IgD-negative memory B cell (primary cell): ENCODE results near the gene WDR55. TPM values are rescaled to one million over a fixed set of nuclear protein-coding genes. Genes with fewer than 3 reads are reported as not detected.
A peak's percentile ranks its signal among the peaks of the same experiment; 100 is the strongest.
"Not testable (repeated sequence)": the region's sequence is repeated elsewhere in the genome, so short reads cannot be mapped to it uniquely, and the experiment has no call there.

Experiments used
- H3K27ac Mint-ChIP-seq, 3 donors: one replicate each; pipeline ENCODE4 v1.8.0; 2020 to 2022; ENCODE audit warnings: mild to moderate bottlenecking in 3 of 3, mixed read lengths in 3 of 3, moderate library complexity in 1 of 3
- H3K27me3 Mint-ChIP-seq: one replicate; pipeline ENCODE4 v1.8.0; 2021; ENCODE audit warnings: mixed read lengths
- H3K36me3 Mint-ChIP-seq: one replicate; pipeline ENCODE4 v1.8.0; 2020; ENCODE audit warnings: mild to moderate bottlenecking, mixed read lengths
- H3K4me1 Mint-ChIP-seq, 3 donors: one replicate each; pipeline ENCODE4 v1.8.0; 2020 to 2022; ENCODE audit warnings: mixed read lengths in 3 of 3, mild to moderate bottlenecking in 1 of 3
- H3K4me3 Mint-ChIP-seq, 4 donors: one replicate each; pipeline ENCODE4 v1.8.0; 2020 to 2022; ENCODE audit warnings: mild to moderate bottlenecking in 4 of 4, mixed read lengths in 4 of 4, moderate library complexity in 3 of 4
- H3K9me3 Mint-ChIP-seq, 3 donors: one replicate each; pipeline ENCODE4 v1.8.0; 2020 to 2021; ENCODE audit warnings: mixed read lengths in 3 of 3, mild to moderate bottlenecking in 1 of 3
- polyA plus RNA-seq: library from polyadenylated mRNA; unstranded; fragments of 300-500 nt; fragmentation: Illumina TruSeq; gene quantifications from one replicate; pipeline ENCODE4 v1.2.3, GENCODE V29; 2021

WDR55 gene, protein sequence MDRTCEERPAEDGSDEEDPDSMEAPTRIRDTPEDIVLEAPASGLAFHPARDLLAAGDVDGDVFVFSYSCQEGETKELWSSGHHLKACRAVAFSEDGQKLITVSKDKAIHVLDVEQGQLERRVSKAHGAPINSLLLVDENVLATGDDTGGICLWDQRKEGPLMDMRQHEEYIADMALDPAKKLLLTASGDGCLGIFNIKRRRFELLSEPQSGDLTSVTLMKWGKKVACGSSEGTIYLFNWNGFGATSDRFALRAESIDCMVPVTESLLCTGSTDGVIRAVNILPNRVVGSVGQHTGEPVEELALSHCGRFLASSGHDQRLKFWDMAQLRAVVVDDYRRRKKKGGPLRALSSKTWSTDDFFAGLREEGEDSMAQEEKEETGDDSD
- 13.5 TPM for polyA plus RNA-seq

DNA sequence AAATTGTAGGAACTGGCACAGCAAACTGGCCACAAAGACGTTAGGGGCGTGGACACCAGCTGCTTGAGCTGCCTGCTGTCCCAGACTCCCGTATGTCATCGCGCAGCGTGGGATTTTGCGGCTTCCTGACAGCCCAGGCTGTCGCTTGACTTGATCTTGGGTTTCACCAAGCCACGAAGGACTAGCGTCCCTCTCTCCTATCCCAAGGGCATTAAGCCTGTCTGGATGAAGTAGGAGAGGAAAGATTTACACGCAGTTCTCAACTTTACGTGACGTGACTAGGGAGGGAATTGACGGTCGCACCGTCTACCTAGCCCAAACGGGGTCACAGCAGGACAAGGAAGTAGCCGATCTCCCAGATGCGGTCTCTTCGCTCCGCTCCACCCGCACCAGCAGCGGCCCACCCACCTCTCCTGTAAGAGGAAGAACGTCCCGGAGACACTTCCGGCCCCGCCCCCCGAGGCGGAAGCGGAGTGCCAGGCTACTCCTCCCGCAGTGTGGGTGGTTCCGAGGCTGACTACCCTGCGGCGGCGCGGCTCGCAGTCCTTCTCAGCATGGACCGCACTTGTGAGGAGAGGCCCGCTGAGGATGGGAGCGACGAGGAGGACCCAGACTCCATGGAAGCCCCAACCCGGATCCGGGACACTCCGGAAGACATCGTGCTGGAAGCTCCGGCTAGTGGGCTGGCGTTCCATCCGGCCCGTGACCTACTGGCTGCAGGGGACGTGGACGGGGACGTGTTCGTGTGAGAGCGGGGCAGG is at the start of gene WDR55:
WDR55 (plus strand) TSS at position 546 of the 761 bp plus-strand sequence; CDS start at position 555, 9 bp downstream.
- H3K27me3 Mint-ChIP-seq: peaks cover 2% of the 10 kb centered on the region
- H3K4me3 Mint-ChIP-seq: peak within 1 kb of the TSS; percentile 97 to 100 (median 99)
- H3K9me3 Mint-ChIP-seq: no peaks in the 10 kb centered on the region
- peak within 1 kb of the TSS; percentile 92 to 98 (median 97) for H3K27ac Mint-ChIP-seq
- peaks cover 21 to 28% (median 25%) of the 10 kb centered on the region in 3 donors for H3K4me1 Mint-ChIP-seq
- H3K36me3 Mint-ChIP-seq: peaks cover 9% of the 10 kb centered on the region

DNA sequence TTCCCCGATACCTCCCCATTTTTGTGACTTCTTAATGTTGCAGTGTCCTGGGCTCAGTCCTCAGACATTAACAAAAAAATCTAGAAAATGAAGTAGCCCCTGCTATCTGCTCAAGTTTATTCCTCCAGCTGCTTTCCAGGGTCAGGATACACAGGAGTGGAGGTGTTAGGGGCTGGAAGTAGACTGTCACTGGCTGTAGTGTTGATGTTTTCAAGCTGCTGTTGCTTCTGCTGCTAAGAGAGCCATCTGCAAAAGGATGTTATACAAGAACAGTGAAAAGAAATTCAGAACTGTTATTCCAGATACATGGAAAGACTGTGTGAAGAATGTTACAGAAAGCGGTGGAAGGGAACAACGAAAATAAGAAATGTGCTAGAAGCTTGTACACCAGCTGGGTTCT is 42.4 kb upstream of the WDR55 start:
- no peak overlapping the region for H3K4me3 Mint-ChIP-seq
- H3K36me3 Mint-ChIP-seq: no peaks in the 10 kb centered on the region
- H3K27me3 Mint-ChIP-seq: peaks cover 13% of the 10 kb centered on the region
- H3K9me3 Mint-ChIP-seq: no peaks in the 10 kb centered on the region
- no peaks in the 10 kb centered on the region for H3K4me1 Mint-ChIP-seq
- no peak overlapping the region for H3K27ac Mint-ChIP-seq

DNA sequence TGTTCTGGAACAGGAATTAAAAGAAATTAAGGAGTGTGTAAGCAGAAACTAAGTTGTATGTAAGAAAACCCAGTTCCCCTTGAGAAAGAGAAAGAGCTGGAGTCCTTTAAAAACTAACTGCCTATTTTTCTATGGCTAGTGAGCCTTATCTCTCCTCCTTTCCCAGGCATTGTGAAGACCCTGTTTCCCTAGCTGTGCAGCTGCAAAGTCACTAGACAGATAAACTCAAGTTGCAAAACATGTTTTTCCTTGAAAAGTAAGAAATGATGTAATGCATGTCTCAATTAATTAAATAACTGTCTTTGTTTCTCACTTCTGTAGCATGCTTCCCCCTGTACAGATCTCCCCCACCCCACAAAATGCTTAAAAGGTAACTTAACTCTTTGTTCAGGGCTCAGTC is 41.6 kb upstream of the WDR55 start:
- H3K4me1 Mint-ChIP-seq, H3K9me3 Mint-ChIP-seq, H3K4me3 Mint-ChIP-seq, H3K36me3 Mint-ChIP-seq, H3K27me3 Mint-ChIP-seq: not testable (repeated sequence)
- H3K27ac Mint-ChIP-seq: peak overlapping the region in 1 of 3 donors; percentile 29

DNA sequence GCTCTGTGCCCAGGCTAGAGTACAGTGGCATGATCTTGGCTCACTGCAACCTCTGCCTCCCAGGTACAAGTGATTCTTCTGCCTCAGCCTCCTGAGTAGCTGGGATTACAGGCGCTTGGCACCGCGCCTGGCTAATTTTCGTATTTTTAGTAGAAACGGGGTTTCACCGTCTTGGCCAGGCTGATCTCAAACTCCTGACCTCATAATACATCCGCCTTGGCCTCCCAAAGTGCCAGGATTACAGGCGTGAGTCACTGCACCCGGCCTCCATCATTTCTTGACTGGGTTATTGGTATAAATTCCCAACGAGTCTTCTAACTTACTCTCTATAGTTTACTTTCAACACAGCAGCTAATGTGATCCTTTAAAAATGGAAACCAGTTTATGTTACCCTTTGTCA is 39.8 kb upstream of the WDR55 start:
- H3K4me1 Mint-ChIP-seq, H3K27me3 Mint-ChIP-seq, H3K9me3 Mint-ChIP-seq, H3K4me3 Mint-ChIP-seq, H3K36me3 Mint-ChIP-seq, H3K27ac Mint-ChIP-seq: not testable (repeated sequence)

DNA sequence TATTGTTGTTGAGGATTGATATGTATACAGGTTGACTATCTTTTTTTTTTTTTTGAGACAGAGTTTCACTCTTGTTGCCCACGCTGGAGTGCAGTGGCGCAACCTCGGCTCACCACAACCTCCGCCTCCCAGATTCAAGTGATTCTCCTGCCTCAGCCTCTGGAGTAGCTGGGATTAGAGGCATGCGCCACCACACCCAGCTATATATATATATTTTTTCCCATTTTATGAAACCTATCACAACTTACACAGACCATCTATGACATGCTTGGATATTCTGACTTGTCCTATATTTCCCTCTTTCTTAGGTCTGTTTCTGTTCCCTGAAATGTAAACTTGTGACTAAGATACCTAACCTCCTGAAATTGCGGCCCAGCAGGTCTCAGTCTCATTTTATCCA is 36.7 kb upstream of the WDR55 start:
- peaks cover 2 to 10% (median 7%) of the 10 kb centered on the region in 3 donors for H3K4me1 Mint-ChIP-seq
- no peak overlapping the region for H3K27ac Mint-ChIP-seq
- peaks cover 0 to 3% (median 1%) of the 10 kb centered on the region in 3 donors for H3K9me3 Mint-ChIP-seq
- H3K27me3 Mint-ChIP-seq: peaks cover 15% of the 10 kb centered on the region
- H3K36me3 Mint-ChIP-seq: no peaks in the 10 kb centered on the region
- peak overlapping the region in 1 of 4 donors; percentile 36 for H3K4me3 Mint-ChIP-seq

DNA sequence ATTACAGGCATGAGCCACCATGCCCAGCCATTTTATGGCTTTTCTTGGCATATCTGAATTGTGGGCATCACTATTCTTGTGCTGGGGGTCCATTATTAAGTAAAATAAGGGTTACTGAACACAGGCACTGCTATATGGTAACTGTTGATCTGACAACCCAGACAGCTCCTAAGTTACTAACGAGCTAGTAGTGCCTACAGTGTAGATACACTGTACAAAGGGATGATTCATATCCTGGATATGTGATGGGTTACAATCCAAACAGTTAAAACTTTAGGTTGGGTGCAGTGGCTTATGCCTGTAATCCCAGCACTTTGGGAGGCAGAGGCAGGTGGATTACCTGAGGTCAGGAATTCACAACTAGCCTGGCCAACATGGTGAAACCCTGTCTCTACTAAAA is 36.0 kb upstream of the WDR55 start:
- Mint-ChIP-seq H3K9me3 (peaks cover 0 to 3% (median 1%) of the 10 kb centered on the region in 3 donors), H3K4me3 (no peak overlapping the region), H3K27me3 (peaks cover 18% of the 10 kb centered on the region), H3K4me1 (peaks cover 2 to 15% (median 12%) of the 10 kb centered on the region in 3 donors), H3K27ac (no peak overlapping the region), H3K36me3 (no peaks in the 10 kb centered on the region)

DNA sequence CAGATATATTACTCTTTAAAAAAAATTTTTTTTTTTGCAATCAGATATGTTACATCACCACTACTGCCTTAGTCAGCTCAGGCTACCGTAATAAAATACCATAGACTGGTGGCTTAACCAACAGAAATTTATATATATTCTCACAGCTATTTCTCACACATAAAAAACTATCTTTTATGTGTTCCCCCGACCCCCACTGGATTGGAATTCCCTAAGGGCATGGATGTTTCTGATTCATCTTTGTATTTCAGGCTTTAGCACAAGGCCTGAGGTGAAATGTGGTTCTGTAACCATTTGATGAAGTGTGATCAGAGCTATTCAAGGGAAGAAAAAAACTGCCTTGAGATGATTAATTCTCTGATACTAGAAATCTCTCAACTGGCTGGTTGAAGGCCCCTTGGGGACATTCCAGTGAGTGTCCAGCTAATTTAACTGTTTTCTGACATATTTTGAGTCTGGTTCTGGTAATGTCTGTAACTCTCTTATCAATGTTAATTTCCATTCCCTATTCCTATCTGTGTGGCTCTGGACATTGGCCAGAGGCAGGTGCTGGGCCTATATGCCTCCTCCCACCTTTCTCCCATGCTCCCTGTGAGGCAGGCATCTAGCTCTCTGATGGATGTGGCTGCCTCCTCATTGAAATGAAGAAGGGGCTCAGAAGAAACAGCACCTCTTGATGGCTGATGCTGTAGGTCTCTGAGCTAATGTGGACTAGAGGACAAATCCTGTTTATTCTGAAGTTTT is 34.2 kb upstream of the WDR55 start:
- Mint-ChIP-seq H3K9me3 (peaks cover 0 to 3% (median 1%) of the 10 kb centered on the region in 3 donors), H3K4me1 (peaks cover 2 to 15% (median 15%) of the 10 kb centered on the region in 3 donors), H3K27me3 (peaks cover 18% of the 10 kb centered on the region), H3K27ac (no peak overlapping the region), H3K36me3 (no peaks in the 10 kb centered on the region), H3K4me3 (peak overlapping the region in 3 of 4 donors; percentile 77 to 91 (median 82))

DNA sequence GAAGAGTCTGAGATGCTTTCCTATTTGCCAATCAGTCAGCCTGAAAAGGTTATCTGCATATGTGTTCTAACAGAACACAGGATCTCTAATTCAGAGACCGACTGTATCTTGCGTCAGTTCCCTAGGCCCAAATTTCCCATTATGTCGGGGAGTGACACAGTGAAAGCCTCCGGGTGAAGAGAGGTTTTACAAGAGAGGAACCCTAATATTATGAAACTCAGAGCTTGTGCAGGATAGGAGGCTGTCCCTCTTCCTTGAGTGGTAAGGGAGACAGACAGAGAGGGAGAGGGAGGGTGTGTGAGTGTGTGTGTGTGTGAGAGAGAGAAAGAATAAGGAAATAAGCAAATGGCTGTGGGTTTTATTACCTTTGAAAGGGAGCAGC is 33.7 kb upstream of the WDR55 start:
- H3K4me3 Mint-ChIP-seq: peak overlapping the region in 3 of 4 donors; percentile 77 to 91 (median 82)
- H3K4me1 Mint-ChIP-seq: peaks cover 2 to 15% (median 15%) of the 10 kb centered on the region in 3 donors
- H3K36me3 Mint-ChIP-seq: no peaks in the 10 kb centered on the region
- peaks cover 18% of the 10 kb centered on the region for H3K27me3 Mint-ChIP-seq
- H3K9me3 Mint-ChIP-seq: peaks cover 0 to 3% (median 1%) of the 10 kb centered on the region in 3 donors
- no peak overlapping the region for H3K27ac Mint-ChIP-seq

DNA sequence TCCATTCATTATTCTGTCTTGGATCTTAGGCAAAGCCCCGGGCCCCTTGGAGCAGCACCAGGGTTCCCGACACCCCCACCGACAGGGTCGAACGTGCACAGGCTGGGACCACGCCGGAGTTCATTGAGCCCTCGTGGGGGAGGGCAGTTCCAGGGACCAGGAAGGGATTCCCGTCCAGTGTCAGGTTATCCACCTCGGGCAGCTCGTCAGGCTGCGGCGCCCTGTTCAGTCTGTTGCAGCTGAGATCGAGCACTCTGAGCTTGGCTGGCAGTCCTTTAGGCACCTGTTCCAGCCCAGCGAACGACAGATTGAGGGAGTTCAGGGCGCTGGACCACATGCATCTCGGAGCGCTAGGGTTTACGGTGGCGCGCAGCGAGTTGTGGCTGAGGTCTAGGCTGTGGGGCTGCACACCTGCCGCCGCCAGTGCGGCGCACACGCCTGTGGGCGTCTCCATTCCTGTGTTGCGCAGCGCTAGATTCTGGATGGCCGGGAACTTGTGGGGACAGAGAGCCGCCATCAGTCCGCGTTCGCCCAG is 32.8 kb upstream of the WDR55 start:
- Mint-ChIP-seq H3K36me3 (no peaks in the 10 kb centered on the region), H3K27me3 (peaks cover 18% of the 10 kb centered on the region), H3K4me3 (peak overlapping the region; percentile 84 to 97 (median 94)), H3K27ac (peak overlapping the region in 1 of 3 donors; percentile 19), H3K4me1 (peaks cover 2 to 15% (median 15%) of the 10 kb centered on the region in 3 donors), H3K9me3 (peaks cover 0 to 3% (median 1%) of the 10 kb centered on the region in 3 donors)

DNA sequence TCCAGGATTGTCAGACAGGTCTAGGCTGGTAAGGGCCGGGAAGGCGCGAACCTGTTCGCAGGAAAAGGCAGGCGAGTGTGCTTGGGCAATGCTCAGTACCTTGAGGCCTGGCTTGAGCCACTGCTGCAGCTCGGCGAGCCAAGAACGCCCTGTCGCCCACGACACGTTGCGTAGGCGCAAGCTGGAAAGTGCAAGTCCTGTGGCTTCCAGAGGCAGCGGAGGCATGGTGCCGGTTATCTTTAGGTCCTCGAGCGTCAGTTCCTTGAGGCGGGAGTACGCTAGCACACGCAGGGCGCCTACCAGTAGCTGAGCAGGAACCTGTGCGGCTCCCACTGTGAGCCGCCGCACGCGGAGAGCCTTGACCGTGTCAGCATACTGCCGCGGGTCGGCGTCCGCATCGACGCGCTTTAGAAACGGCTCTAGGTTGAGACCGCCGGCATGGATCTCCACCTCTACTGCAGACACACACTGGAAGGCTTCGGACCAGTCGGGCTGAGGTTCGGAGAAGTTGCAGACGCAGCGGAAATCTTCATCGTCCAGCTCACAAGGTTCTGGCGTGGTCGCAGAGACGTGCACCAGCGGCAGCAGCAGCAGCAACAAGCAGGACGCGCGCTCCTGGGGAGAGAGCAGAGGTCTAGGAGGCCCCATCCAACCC is 32.2 kb upstream of the WDR55 start:
- H3K27ac Mint-ChIP-seq: peak overlapping the region in 2 of 3 donors; percentile 19 to 46
- peaks cover 18% of the 10 kb centered on the region for H3K27me3 Mint-ChIP-seq
- peaks cover 2 to 15% (median 15%) of the 10 kb centered on the region in 3 donors for H3K4me1 Mint-ChIP-seq
- H3K36me3 Mint-ChIP-seq: no peaks in the 10 kb centered on the region
- peak overlapping the region; percentile 84 to 97 (median 94) for H3K4me3 Mint-ChIP-seq
- peaks cover 0 to 3% (median 1%) of the 10 kb centered on the region in 3 donors for H3K9me3 Mint-ChIP-seq

DNA sequence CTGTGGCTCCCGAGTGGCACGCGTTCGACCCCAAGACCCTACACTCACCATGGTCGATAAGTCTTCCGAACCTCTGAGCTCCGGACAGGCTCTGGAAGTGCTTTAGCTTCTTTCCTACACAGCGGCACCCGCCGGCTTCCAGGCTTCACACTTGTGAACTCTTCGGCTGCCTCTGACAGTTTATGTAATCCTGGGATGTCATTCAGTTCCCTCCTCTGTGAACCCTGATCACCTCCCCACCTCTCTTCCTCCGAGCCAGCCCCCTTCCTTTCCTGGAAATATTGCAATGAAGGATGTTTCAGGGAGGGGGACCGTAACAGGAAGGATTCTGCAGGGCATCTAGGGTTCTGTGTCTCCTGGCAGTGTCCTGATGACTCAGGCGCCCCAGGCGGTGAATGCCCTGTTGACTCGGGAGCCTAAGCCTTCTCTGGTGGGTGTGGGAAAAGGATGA is 31.7 kb upstream of the WDR55 start, which contains the start of gene CD14:
CD14 (minus strand) TSS at position 155 of the 451 bp plus-strand sequence; CDS start at position 51, 104 bp downstream.
- Mint-ChIP-seq H3K36me3 (no peaks in the 10 kb centered on the region), H3K9me3 (peaks cover 0 to 3% (median 1%) of the 10 kb centered on the region in 3 donors), H3K27ac (peak within 1 kb of the TSS in 2 of 3 donors; percentile 19 to 46), H3K4me3 (peak within 1 kb of the TSS; percentile 84 to 97 (median 94)), H3K4me1 (peaks cover 2 to 15% (median 15%) of the 10 kb centered on the region in 3 donors), H3K27me3 (peaks cover 17% of the 10 kb centered on the region)

DNA sequence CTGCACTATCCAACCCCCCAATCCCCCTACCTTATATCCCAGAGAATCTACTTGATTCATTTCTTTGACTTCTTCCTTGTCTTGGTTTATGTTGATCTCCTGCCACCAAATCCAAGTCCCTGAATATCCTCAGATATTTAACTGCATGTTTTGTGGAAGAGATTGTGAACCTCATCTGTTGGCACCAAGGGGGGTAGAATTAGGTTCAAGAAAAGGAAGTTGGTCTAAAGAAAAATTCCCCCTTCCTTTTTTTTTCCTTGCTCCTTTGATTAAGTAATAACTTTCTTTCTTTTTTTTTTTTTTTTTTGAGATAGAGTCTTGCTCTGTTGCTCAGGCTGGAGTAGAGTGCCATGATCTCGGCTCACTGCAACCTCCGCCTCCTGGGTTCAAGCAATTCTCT is 31.2 kb upstream of the WDR55 start:
- Mint-ChIP-seq H3K4me1 (peaks cover 4 to 17% (median 15%) of the 10 kb centered on the region in 3 donors), H3K27ac (no peak overlapping the region), H3K4me3 (peak overlapping the region; percentile 84 to 97 (median 94)), H3K9me3 (no peaks in the 10 kb centered on the region), H3K36me3 (no peaks in the 10 kb centered on the region), H3K27me3 (peaks cover 12% of the 10 kb centered on the region)

DNA sequence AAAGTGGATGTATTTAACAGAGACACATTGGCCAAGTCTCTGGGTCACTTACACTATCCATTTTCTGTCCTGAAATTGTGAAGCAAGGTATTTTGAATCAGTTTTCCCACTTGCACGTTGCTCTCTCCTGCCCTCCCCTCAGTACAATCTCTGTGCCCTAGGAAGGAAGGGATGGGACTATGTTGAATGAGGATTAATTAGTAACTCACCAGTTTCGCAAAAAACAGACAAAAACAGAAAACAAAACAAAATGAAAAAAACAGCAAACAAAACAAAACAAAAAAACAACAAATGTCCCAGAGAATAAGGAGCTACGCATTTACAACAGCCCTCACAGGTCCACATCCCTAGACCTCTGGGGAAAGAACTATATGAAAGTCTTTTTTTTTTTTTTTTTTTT is 30.6 kb upstream of the WDR55 start:
- Mint-ChIP-seq H3K4me3 (peak overlapping the region in 2 of 4 donors; percentile 42 to 97), H3K4me1 (peaks cover 6 to 23% (median 18%) of the 10 kb centered on the region in 3 donors), H3K27me3 (peaks cover 12% of the 10 kb centered on the region), H3K9me3 (no peaks in the 10 kb centered on the region), H3K36me3 (no peaks in the 10 kb centered on the region), H3K27ac (no peak overlapping the region)
